Measurements from ENCODE around the gene RING1.

The RING1 gene

DNA sequence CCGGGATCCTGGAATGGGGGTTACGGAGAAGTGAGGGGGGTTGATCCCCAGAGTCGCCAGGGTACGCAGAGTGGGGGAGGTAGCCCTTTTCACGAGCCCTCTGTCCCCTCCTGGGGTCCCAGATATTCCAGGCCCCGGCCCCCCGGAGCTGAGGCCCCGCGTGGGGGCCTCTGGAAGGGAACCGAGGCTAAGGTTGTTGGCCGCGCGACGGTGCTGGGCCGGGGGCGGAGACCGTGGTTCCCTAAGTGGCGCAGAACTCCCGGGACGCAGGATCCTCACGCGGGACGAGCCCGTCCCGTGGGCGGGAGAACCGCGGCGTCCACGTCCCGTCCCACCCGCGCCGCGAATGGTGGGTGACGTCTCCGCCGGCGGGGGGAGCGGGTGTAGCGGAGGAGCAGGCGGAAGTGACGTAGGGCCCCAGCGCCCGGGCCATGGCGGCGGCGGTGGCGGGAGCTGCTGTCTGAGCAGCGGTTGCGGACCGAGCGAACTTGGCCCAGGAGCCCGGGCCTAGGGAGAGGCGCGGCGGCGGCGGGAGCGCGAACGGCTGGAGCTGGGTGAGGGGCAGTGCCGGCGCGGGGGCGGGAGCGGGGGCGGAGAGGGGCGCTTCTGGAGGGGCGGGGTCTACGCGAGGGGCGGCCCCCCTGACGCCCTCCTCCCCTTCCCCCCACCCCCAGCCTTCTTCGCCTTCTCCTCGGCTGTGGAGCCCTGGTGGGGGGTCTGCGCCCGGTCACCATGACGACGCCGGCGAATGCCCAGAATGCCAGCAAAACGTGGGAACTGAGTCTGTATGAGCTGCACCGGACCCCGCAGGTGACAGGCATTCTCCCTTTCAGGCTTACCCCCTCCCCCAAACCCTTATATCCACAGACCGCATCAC, at the start of gene RING1:
TSS of gene RING1 (plus strand) at position 410 of the 877 bp plus-strand sequence. CDS start at position 733, 323 bp downstream.
- peak; percentile 67 for DNase-seq
- in situ Hi-C loops (cut with HindIII; ENCODE audit: low pct_ligation_motif_present, low pct_unique_long_range_greater_than_20kb, low sequenced_read_pairs) = no loop called here

DNA sequence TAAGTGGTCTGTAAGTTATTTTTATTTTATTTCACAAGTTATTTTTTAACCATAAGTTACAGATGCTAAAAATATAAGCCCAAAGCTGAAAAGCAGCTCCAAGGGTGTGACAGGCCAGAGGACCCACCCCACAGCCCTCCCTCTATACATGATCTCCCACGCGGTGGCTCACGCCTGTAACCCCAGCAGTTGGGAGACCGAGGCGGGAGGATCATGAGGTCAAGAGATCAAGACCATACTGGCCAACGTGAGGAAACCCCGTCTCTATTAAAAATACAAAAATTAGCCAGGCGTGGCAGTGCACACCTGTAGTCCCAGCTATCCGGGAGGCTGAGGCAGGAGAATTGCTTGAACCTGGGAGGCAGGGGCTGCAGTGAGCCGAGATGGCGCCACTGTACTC, 48.2 kb upstream of the RING1 start:
- no peak for DNase-seq
- in situ Hi-C loops (cut with HindIII; ENCODE audit: low pct_ligation_motif_present, low pct_unique_long_range_greater_than_20kb, low sequenced_read_pairs) = no loop called here

- DNase-seq = peak; percentile 85
- in situ Hi-C loops (cut with HindIII; ENCODE audit: low pct_ligation_motif_present, low pct_unique_long_range_greater_than_20kb, low sequenced_read_pairs) = no loop called here
Measured at GRCh38 chr6:33160728-33161344, 47.5 kb upstream of the RING1 start.

GRCh38 chr6:33161354-33162331, 46.7 kb upstream of the RING1 start:
- in situ Hi-C loops (cut with HindIII; ENCODE audit: low pct_ligation_motif_present, low pct_unique_long_range_greater_than_20kb, low sequenced_read_pairs) = no loop called here
- peak; percentile 66 for DNase-seq

- no peak for DNase-seq
- in situ Hi-C loops (cut with HindIII; ENCODE audit: low pct_ligation_motif_present, low pct_unique_long_range_greater_than_20kb, low sequenced_read_pairs) = no loop called here
Measured at GRCh38 chr6:33163540-33163939, 44.8 kb upstream of the RING1 start.

DNA sequence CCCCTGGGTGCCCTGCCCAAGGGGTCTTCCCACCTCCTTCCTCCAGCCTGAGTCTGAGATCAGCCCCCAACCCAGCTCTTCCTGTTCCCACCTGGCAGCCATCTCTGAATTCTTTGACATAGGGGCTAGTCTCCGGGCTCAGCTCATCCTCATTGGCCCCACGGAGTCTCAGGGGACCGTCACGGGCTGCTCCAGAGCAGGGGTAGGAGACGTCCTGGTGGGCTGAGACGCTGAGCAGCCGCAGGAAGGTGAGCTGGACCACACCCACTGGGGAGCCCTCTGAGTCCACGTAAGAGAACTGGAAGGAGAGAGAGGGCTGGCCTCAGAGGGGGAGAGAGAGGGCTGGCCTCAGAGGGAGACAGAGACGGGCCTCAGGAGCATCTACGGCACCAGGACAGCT, 44.1 kb upstream of the RING1 start:
- no peak for DNase-seq
- in situ Hi-C loops (cut with HindIII; ENCODE audit: low pct_ligation_motif_present, low pct_unique_long_range_greater_than_20kb, low sequenced_read_pairs) = no loop called here

DNA sequence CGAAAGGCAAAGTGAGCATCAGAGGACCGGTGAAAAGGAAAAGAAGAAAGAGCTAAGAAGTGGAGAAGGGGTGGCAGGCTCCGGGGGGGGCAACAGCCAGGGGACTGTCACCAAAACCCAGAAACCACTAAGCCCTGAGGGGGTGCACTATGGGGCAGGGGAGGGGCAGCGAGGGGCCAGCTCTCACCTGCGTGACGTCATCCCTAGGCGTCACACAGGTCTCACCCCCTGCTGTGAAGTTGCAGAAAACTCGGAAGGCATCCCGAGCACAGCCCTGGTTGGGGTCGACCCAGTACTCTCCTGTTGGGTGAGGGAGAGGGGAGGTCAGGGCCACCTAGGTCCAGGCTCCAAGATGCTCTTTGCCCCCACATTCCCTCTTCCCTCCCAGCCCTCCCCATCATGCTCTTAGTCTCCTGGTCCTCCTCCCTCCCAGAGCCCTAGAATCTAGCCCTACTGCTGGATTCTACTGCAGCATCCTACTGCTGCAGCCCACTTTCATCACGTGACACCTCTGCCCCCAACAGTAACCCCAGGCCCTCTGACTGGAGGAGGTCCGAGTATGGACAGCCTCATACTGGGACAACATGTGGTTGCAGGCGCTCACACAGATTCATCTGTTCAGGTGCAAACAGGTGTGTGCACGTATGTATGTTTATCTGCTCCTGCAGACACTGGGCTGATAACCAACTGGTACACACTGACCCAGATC, 43.5 kb upstream of the RING1 start:
- in situ Hi-C loops (cut with HindIII; ENCODE audit: low pct_ligation_motif_present, low pct_unique_long_range_greater_than_20kb, low sequenced_read_pairs) = no loop called here

GRCh38 chr6:33165581-33166258, 42.6 kb upstream of the RING1 start:
- no peak for DNase-seq
- in situ Hi-C loops (cut with HindIII; ENCODE audit: low pct_ligation_motif_present, low pct_unique_long_range_greater_than_20kb, low sequenced_read_pairs) = no loop called here

More for the DNA sequence above, 43.5 kb upstream of the RING1 start:
- DNase-seq = no peak

GRCh38 chr6:33166363-33166762, 41.9 kb upstream of the RING1 start:
- no peak for DNase-seq
- in situ Hi-C loops (cut with HindIII; ENCODE audit: low pct_ligation_motif_present, low pct_unique_long_range_greater_than_20kb, low sequenced_read_pairs) = no loop called here

- in situ Hi-C loops (cut with HindIII; ENCODE audit: low pct_ligation_motif_present, low pct_unique_long_range_greater_than_20kb, low sequenced_read_pairs) = no loop called here
- DNase-seq = no peak
Measured at GRCh38 chr6:33166811-33167210, 41.5 kb upstream of the RING1 start.

GRCh38 chr6:33167374-33168283, 40.7 kb upstream of the RING1 start:
- DNase-seq = no peak
- in situ Hi-C loops (cut with HindIII; ENCODE audit: low pct_ligation_motif_present, low pct_unique_long_range_greater_than_20kb, low sequenced_read_pairs) = no loop called here

- in situ Hi-C loops (cut with HindIII; ENCODE audit: low pct_ligation_motif_present, low pct_unique_long_range_greater_than_20kb, low sequenced_read_pairs) = no loop called here
- DNase-seq = no peak
Measured at GRCh38 chr6:33168284-33168601, 40.1 kb upstream of the RING1 start.

DNA sequence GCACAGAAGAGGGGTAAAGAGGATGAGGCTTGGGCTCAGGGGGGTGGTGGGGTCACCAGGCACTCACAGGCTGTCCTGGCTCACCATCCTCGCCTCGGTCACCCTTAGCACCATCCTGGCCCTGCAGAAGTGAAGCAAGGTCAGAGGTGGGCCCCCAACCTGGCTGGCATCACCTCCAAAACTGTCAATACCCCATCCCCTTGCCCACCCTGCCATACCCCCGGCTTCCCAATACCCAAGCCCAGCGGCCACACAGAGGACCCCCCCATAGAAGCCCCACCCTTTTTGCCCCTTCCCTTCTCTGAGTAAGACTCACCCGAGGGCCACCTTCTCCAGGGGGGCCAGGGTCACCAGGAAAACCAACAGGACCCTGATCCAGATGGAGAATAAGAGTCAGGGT, 39.7 kb upstream of the RING1 start:
- in situ Hi-C loops (cut with HindIII; ENCODE audit: low pct_ligation_motif_present, low pct_unique_long_range_greater_than_20kb, low sequenced_read_pairs) = no loop called here
- DNase-seq = no peak

DNA sequence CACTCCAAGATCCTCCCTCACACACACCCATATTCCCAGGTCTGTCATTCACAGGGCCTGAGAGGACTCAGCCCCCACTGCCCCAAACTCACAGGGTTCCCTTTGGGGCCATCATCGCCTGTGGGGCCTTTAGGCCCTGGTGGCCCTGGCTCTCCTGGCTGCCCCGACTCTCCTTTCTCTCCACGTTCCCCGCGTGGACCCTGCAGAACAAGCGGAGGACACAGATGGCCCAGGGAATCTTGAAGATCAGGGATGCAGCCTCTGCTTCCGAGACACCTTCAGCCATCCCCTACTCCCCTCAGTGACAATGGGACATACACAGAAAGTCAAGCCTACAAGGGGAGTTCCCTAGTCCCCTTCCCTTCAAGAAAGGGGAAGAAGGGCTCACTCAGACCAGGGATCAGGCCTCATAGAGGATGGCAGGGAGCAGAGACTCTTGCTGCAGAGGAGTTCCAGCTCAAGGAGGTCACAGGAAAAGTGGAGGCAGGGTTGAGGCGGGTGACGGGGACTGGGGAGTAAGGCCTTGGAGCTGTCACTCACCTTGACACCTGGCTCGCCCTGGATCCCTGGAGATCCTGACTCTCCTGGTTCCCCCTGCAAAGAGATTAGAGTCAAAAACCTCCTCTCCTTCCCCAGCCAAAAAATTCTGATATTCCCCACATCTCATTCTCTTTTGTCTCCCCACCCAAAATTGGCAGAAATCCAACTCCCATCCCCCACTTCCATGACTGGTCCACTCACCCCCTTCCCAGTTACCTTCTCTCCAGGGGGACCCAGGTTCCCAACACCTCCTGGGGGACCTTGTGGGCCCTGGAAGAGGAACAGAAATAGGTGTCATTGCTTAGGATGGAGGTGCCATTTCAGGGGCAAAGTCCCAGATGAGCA, 38.8 kb upstream of the RING1 start:
- in situ Hi-C loops (cut with HindIII; ENCODE audit: low pct_ligation_motif_present, low pct_unique_long_range_greater_than_20kb, low sequenced_read_pairs) = no loop called here

GRCh38 chr6:33170176-33171015, 37.9 kb upstream of the RING1 start:
- no peak for DNase-seq
- in situ Hi-C loops (cut with HindIII; ENCODE audit: low pct_ligation_motif_present, low pct_unique_long_range_greater_than_20kb, low sequenced_read_pairs) = no loop called here

More for the DNA sequence above, 38.8 kb upstream of the RING1 start:
- DNase-seq = no peak
